ENCODE data around the gene ARHGAP15.

ARHGAP15 gene

DNA sequence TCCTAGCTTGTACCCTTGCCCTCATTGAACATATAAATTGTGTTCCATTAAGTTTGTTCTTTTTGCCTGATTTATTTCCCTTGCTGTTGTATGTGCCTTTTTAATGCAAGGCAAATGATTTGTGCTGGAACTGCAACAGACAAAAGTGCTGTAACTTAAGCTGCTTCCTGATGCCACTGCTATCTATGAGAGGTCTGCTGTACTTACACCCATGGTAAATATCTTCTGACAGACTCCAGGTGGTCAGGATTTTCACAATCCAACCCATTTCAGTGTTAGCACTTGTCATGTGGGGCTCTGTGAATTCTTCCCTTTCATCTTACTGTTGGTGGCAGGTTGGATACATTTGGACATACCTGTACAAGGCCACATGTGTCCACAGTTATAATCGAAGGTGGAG lies 63.5 kb downstream of the ARHGAP15 start:
- no peak for TF ChIP-seq EZH2 (IDR thresholded peaks at IDR 0.05; ENCODE audit: borderline replicate concordance, low read length)
- TF ChIP-seq, protein P1, sequence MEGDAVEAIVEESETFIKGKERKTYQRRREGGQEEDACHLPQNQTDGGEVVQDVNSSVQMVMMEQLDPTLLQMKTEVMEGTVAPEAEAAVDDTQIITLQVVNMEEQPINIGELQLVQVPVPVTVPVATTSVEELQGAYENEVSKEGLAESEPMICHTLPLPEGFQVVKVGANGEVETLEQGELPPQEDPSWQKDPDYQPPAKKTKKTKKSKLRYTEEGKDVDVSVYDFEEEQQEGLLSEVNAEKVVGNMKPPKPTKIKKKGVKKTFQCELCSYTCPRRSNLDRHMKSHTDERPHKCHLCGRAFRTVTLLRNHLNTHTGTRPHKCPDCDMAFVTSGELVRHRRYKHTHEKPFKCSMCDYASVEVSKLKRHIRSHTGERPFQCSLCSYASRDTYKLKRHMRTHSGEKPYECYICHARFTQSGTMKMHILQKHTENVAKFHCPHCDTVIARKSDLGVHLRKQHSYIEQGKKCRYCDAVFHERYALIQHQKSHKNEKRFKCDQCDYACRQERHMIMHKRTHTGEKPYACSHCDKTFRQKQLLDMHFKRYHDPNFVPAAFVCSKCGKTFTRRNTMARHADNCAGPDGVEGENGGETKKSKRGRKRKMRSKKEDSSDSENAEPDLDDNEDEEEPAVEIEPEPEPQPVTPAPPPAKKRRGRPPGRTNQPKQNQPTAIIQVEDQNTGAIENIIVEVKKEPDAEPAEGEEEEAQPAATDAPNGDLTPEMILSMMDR (IDR thresholded peaks at IDR 0.05; ENCODE audit: low read length) = no peak
- no peaks in the 10 kb centered on the region for H3K4me1 ChIP-seq (ENCODE audit: insufficient read depth, low read length, severe bottlenecking)
- H3K36me3 ChIP-seq (ENCODE audit: insufficient read depth, low read length) = peaks cover 36% of the 10 kb centered on the region
- no peak overlapping the region for H3K4me2 ChIP-seq (ENCODE audit: low read length)
- H3K27me3 ChIP-seq (ENCODE audit: insufficient read depth, low read length) = no peaks in the 10 kb centered on the region
- H3K4me3 ChIP-seq (ENCODE audit: low read depth, low read length, poor library complexity, severe bottlenecking) = no peak overlapping the region
- H3K9ac ChIP-seq (ENCODE audit: low read length) = no peak overlapping the region
- H3K9me3 ChIP-seq (ENCODE audit: low read length) = no peaks in the 10 kb centered on the region
- no peaks in the 10 kb centered on the region for H3K9me2 ChIP-seq (ENCODE audit: low read depth, low read length)
- no peak overlapping the region for H2AFZ ChIP-seq (ENCODE audit: low read length)
- 0 out of 2 replicates have a peak, but pooled peaks cover under 1% of the 10 kb centered on the region for H3K79me2 ChIP-seq (ENCODE audit: insufficient read depth, low read length)
- H3F3A ChIP-seq (ENCODE audit: insufficient read depth, low read length) = no peaks in the 10 kb centered on the region
- H4K20me1 ChIP-seq (ENCODE audit: insufficient read depth, low read length) = no peaks in the 10 kb centered on the region
- no peak overlapping the region for H3K27ac ChIP-seq (ENCODE audit: low read depth, low read length, poor library complexity, severe bottlenecking)

DNA sequence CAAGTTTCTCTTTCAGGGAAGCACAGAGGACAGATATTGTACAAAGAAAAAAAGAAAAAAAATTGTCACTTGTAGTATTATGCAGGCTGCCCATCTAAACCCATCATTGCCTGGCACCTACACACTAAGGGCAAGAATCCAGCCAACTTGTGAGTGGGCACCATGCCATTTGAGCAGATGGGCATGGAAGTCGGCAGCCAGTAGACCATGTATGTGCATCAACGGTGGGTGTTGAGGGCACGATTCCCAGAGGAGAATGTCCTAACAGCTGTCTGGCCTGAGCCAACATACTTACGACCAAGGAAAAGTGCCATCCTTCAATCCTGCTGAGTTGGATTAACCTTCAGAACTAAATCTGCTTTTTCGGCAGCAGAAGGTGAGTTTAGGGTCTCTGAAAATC lies 63.9 kb downstream of the ARHGAP15 start:
- TF ChIP-seq EZH2 (IDR thresholded peaks at IDR 0.05; ENCODE audit: borderline replicate concordance, low read length) = no peak
- TF ChIP-seq, protein P1 (IDR thresholded peaks at IDR 0.05; ENCODE audit: low read length) = no peak
- no peak overlapping the region for H2AFZ ChIP-seq (ENCODE audit: low read length)
- H3K4me1 ChIP-seq (ENCODE audit: insufficient read depth, low read length, severe bottlenecking) = no peaks in the 10 kb centered on the region
- H3K36me3 ChIP-seq (ENCODE audit: insufficient read depth, low read length) = peaks cover 36% of the 10 kb centered on the region
- no peak overlapping the region for H3K4me3 ChIP-seq (ENCODE audit: low read depth, low read length, poor library complexity, severe bottlenecking)
- no peaks in the 10 kb centered on the region for H3K79me2 ChIP-seq (ENCODE audit: insufficient read depth, low read length)
- H3K27ac ChIP-seq (ENCODE audit: low read depth, low read length, poor library complexity, severe bottlenecking) = no peak overlapping the region
- no peak overlapping the region for H3K9ac ChIP-seq (ENCODE audit: low read length)
- H4K20me1 ChIP-seq (ENCODE audit: insufficient read depth, low read length) = no peaks in the 10 kb centered on the region
- no peaks in the 10 kb centered on the region for H3K9me2 ChIP-seq (ENCODE audit: low read depth, low read length)
- H3K9me3 ChIP-seq (ENCODE audit: low read length) = no peaks in the 10 kb centered on the region
- H3K4me2 ChIP-seq (ENCODE audit: low read length) = no peak overlapping the region
- no peaks in the 10 kb centered on the region for H3K27me3 ChIP-seq (ENCODE audit: insufficient read depth, low read length)
- no peaks in the 10 kb centered on the region for H3F3A ChIP-seq (ENCODE audit: insufficient read depth, low read length)

DNA sequence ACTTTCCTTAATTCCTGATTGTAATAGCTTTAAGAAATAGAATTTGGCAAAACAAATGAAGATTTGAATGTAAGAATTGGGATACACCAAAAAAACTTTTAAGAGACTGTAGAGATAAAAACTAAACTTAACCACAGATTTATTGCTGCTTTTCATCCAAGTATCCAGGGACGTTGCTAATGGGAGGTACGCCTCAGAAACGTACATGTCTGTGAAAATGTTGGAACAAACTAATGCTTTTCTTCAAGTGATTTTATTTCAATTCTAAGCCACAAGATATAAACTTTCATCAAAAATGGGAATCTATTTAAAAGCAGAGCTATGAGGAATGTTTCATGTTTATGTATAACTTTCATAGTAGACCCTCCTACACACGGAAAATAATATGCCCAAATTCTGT lies 66.3 kb downstream of the ARHGAP15 start:
- H3K27me3 ChIP-seq (ENCODE audit: insufficient read depth, low read length) = no peaks in the 10 kb centered on the region
- no peaks in the 10 kb centered on the region for H3K79me2 ChIP-seq (ENCODE audit: insufficient read depth, low read length)
- H3K4me1 ChIP-seq (ENCODE audit: insufficient read depth, low read length, severe bottlenecking) = no peaks in the 10 kb centered on the region

More for the DNA sequence above, 66.3 kb downstream of the ARHGAP15 start:
- Histone ChIP-seq H3K4me2 (ENCODE audit: low read length) (no peak overlapping the region), H4K20me1 (ENCODE audit: insufficient read depth, low read length) (no peaks in the 10 kb centered on the region), H3K9me3 (ENCODE audit: low read length) (no peaks in the 10 kb centered on the region), H3F3A (ENCODE audit: insufficient read depth, low read length) (no peaks in the 10 kb centered on the region), H2AFZ (ENCODE audit: low read length) (no peak overlapping the region), H3K36me3 (ENCODE audit: insufficient read depth, low read length) (peaks cover 41% of the 10 kb centered on the region), H3K27ac (ENCODE audit: low read depth, low read length, poor library complexity, severe bottlenecking) (no peak overlapping the region), H3K4me3 (ENCODE audit: low read depth, low read length, poor library complexity, severe bottlenecking) (no peak overlapping the region), H3K9me2 (ENCODE audit: low read depth, low read length) (no peaks in the 10 kb centered on the region), H3K9ac (ENCODE audit: low read length) (no peak overlapping the region)
- TF ChIP-seq, protein P1 (IDR thresholded peaks at IDR 0.05; ENCODE audit: low read length) = no peak
- no peak for TF ChIP-seq EZH2 (IDR thresholded peaks at IDR 0.05; ENCODE audit: borderline replicate concordance, low read length)
